Keratinocyte (primary cell): Measurements from ENCODE around the gene TBC1D5. TPM values are rescaled to one million over a fixed set of nuclear protein-coding genes. Genes with fewer than 3 reads are reported as not detected.
A peak's percentile ranks its signal among the peaks of the same experiment; 100 is the strongest.
"Not testable (repeated sequence)": the region's sequence is repeated elsewhere in the genome, so short reads cannot be mapped to it uniquely, and the experiment has no call there.

Experiments
- DNase-seq: peaks from one replicate; pipeline ENCODE4 v3.0.0-alpha.2; 2011; ENCODE audit warnings: low read depth, missing footprints, low spot score
- FAIRE-seq: peaks from 2 replicates; lab custom pipeline; 2011; peaks lifted over from hg19 to GRCh38; lab: Jason Lieb, UNC
- H2AFZ ChIP-seq: 2 replicates; pipeline ENCODE4 v1.6.0; 2012; ENCODE audit warnings: low read length, control low read depth, inconsistent platforms; ENCODE audit not compliant: control insufficient read depth
- H3K27ac ChIP-seq: 2 replicates; pipeline ENCODE4 v1.5.1; 2011; ENCODE audit warnings: low read length; ENCODE audit not compliant: control insufficient read depth, insufficient read depth
- H3K27me3 ChIP-seq: 3 replicates; pipeline ENCODE4 v1.6.0; 2011; ENCODE audit warnings: low read length; ENCODE audit not compliant: control insufficient read depth, insufficient read depth; ENCODE audit errors: extremely low read depth
- H3K36me3 ChIP-seq, 2 experiments: 2 replicates in 1 of 2; 3 replicates in 1 of 2; pipeline ENCODE4 v1.5.1; 2011; ENCODE audit warnings: low read length in 2 of 2, mild to moderate bottlenecking in 1 of 2; ENCODE audit not compliant: control insufficient read depth in 2 of 2, insufficient read depth in 2 of 2; ENCODE audit errors: extremely low read depth in 1 of 2
- H3K4me1 ChIP-seq: 3 replicates; pipeline ENCODE4 v1.5.1; 2011; ENCODE audit warnings: low read length; ENCODE audit not compliant: control insufficient read depth, insufficient read depth; ENCODE audit errors: extremely low read depth
- H3K4me2 ChIP-seq: 3 replicates; pipeline ENCODE4 v1.6.0; 2011; ENCODE audit warnings: low read depth, low read length; ENCODE audit not compliant: control insufficient read depth, insufficient read depth; ENCODE audit errors: extremely low read depth
- H3K4me3 ChIP-seq, 3 experiments: fragments of 200-600 bp in 1 of 3; sonication (generic) in 1 of 3; 2 replicates in 2 of 3; 3 replicates in 1 of 3; pipeline ENCODE4 v1.5.1; 2011 to 2016; ENCODE audit warnings: low read length in 3 of 3, mild to moderate bottlenecking in 3 of 3, control low read depth in 2 of 3, inconsistent platforms in 1 of 3, low read depth in 1 of 3, mixed read lengths in 1 of 3, mixed run types in 1 of 3, moderate library complexity in 1 of 3; ENCODE audit not compliant: control insufficient read depth in 2 of 3, insufficient read depth in 2 of 3; ENCODE audit errors: extremely low read depth in 1 of 3
- H3K79me2 ChIP-seq: 2 replicates; pipeline ENCODE4 v1.6.0; 2012; ENCODE audit warnings: low read length; ENCODE audit not compliant: control insufficient read depth, insufficient read depth
- H3K9ac ChIP-seq: 3 replicates; pipeline ENCODE4 v1.6.0; 2011; ENCODE audit warnings: low read length; ENCODE audit not compliant: control insufficient read depth, insufficient read depth; ENCODE audit errors: extremely low read depth
- H3K9me1 ChIP-seq: 3 replicates; pipeline ENCODE4 v1.6.0; 2011; ENCODE audit warnings: low read length; ENCODE audit not compliant: control insufficient read depth, insufficient read depth; ENCODE audit errors: extremely low read depth
- H3K9me3 ChIP-seq: 2 replicates; pipeline ENCODE4 v1.5.1; 2012; ENCODE audit warnings: low read depth, low read length; ENCODE audit not compliant: control insufficient read depth
- H4K20me1 ChIP-seq: 3 replicates; pipeline ENCODE4 v1.6.0; 2011; ENCODE audit warnings: low read length; ENCODE audit not compliant: control insufficient read depth, insufficient read depth; ENCODE audit errors: extremely low read depth
- dilution Hi-C: fragments of 300-500 bp; cut with MboI; formaldehyde crosslinking; loops from one replicate; pipeline ENCODE4 v1.7.0; 2020; ENCODE audit warnings: low sequenced_read_pairs; ENCODE audit not compliant: extremely low pct_ligation_motif_present
- polyA plus RNA-seq, 5 experiments: library from polyadenylated mRNA; depleted of rRNA in 3 of 5; stranded (reverse) in 3 of 5; stranded (forward) in 1 of 5; unstranded in 1 of 5; fragments of >200 nt; gene quantifications; 1 replicate in 1 of 5; 2 replicates in 3 of 5; 3 replicates in 1 of 5; pipeline versions ENCODE4 v1.2.1 to v1.2.3, GENCODE V29; 2011 to 2012; ENCODE audit warnings: missing spikeins in 2 of 5, low read depth in 1 of 5, low replicate concordance in 1 of 5
- TF ChIP-seq, protein P1 (sequence below), 3 experiments: IDR thresholded peaks in 1 of 3; conservative IDR thresholded peaks in 1 of 3; optimal IDR thresholded peaks in 1 of 3; 2 replicates in 2 of 3; 3 replicates in 1 of 3; pipeline versions ENCODE3 to v1.5.1; 2011; ENCODE audit warnings: low read length in 3 of 3, mild to moderate bottlenecking in 3 of 3, moderate library complexity in 2 of 3, control low read depth in 1 of 3, inconsistent platforms in 1 of 3; ENCODE audit not compliant: insufficient read depth in 2 of 3; ENCODE audit errors: extremely low read depth in 1 of 3

Gene TBC1D5
- polyA plus RNA-seq, 1 donor (not counting 4 experiments of a cell fraction or from before 2014, with no cell fraction given), result 25.8 TPM

DNA sequence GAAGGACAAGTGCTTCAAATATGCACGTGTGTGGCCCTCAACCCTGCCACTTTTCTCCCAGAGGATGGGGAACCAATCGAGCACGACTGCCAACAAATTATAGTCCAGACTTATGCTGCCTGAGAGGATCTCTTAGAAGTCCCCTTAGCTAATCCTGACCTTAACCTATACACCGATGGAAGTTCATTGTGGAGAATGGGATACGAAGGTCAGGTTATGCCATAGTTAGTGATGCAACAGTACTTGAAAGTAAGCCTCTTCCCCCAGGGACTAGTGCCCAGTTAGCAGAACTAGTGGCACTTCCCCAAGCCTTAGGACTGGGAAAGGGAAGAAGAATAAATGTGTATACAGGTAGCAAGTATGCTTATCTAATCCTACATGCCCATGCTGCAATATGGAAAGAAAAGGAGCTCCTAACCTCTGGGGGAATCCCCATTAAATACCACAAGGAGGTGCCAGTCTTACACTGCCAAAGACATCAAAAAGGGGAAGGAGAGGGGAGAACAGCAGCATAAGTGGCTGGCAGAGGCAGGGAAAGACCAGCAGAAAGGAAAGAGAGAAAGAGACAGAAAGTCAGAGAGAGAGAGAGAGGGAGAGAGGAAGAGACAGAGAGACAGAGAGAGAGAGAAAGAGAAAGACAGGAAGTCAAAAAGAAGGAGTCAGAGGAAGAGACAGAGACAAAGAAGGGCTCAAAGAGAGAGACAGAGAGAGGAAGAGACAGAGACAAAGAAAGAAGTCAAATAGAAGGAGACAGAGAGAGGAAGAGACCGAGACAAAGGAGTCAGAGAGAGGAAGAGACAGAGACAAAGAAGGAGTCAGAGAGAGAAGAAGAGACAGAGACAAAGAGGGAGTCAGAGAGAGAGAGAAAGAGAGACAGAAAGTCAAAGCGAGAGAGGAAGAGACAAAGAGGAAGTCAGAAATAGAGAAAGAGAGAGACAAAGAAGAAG is 37.1 kb upstream of the TBC1D5 start:
- H3K4me2 ChIP-seq, dilution Hi-C loops, H3K27ac ChIP-seq, H3K4me3 ChIP-seq, H3K9me3 ChIP-seq, H3K79me2 ChIP-seq, FAIRE-seq, H3K9me1 ChIP-seq, DNase-seq, H3K9ac ChIP-seq, H3K27me3 ChIP-seq, H3K36me3 ChIP-seq, H3K4me1 ChIP-seq, H4K20me1 ChIP-seq: not testable (repeated sequence)
- TF ChIP-seq, protein P1, sequence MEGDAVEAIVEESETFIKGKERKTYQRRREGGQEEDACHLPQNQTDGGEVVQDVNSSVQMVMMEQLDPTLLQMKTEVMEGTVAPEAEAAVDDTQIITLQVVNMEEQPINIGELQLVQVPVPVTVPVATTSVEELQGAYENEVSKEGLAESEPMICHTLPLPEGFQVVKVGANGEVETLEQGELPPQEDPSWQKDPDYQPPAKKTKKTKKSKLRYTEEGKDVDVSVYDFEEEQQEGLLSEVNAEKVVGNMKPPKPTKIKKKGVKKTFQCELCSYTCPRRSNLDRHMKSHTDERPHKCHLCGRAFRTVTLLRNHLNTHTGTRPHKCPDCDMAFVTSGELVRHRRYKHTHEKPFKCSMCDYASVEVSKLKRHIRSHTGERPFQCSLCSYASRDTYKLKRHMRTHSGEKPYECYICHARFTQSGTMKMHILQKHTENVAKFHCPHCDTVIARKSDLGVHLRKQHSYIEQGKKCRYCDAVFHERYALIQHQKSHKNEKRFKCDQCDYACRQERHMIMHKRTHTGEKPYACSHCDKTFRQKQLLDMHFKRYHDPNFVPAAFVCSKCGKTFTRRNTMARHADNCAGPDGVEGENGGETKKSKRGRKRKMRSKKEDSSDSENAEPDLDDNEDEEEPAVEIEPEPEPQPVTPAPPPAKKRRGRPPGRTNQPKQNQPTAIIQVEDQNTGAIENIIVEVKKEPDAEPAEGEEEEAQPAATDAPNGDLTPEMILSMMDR (optimal IDR thresholded peaks at IDR 0.05 in 1 of 3, IDR thresholded peaks at IDR 0.05 in 1 of 3, conservative IDR thresholded peaks at IDR 0.05 in 1 of 3; ENCODE audit: extremely low read depth in 1 of 3, insufficient read depth in 2 of 3, low read length in 3 of 3), result peak in 1 of 3 experiments; percentile 6
- H2AFZ ChIP-seq, result peak overlapping the region; percentile 15

- H3K4me1 ChIP-seq, H2AFZ ChIP-seq, H3K4me3 ChIP-seq, H3K79me2 ChIP-seq, H3K4me2 ChIP-seq, H3K36me3 ChIP-seq, H3K9ac ChIP-seq, DNase-seq, H3K9me1 ChIP-seq, FAIRE-seq, H3K27me3 ChIP-seq, H3K27ac ChIP-seq, H4K20me1 ChIP-seq, dilution Hi-C loops, H3K9me3 ChIP-seq: not testable (repeated sequence)
Observed at GRCh38 chr3:17777326-17777725, 34.9 kb upstream of the TBC1D5 start.
